NCI-H187 treated with DMSO at 0.1 percent for 48 hours (cell line): ENCODE data around the gene COQ6.
A peak's percentile ranks its signal among the peaks of the same experiment; 100 is the strongest.
"Not testable (repeated sequence)": the region's sequence is repeated elsewhere in the genome, so short reads cannot be mapped to it uniquely, and the experiment has no call there.

Source experiments
- DNase-seq: peaks from one replicate; lab custom pipeline; 2025; lab: John Stamatoyannopoulos, UW

Gene COQ6

DNA sequence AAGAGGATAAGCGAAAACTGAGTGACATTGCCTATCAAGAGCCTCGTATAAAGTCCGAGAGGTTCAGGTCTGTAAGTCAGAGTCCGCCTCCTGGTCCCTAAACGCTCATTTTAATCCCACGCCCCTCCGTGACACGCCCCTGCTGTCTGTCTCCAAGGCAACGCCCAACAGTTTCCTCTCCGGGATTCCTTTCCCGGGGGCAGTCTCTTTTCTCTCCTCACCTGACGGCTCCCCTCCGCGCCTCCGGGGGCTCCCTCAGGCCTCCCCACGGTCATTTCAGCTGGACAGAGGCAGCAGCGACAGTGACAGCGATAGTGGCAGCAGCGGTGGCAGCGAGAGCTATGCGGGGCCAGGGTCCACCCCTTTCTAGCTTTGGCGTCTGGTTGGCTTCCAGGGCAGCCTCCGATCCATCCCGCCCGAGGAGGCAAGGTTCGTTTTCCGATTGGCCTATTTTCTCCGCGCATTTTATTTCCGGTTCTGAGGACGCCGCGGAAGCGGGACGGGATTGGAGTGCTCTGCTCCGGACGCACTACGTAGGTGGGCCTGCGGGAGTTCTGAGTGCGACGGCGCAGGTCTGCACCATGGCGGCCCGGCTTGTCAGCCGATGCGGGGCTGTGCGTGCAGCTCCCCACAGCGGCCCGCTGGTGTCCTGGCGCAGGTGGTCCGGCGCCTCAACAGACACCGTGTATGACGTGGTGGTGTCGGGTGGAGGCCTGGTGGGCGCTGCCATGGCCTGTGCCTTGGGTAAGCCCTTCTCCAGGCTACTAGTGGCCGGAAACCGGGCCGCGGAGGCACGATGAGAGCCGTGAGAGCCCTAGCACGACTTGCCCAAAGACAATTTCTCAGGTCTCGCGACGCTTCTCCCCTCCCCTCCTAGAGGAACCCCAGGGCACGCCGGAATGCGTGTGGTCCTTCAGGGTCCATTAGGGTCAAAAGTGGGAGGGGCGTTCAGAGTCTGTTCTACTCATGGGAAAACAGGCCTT lies at the start of gene COQ6, which contains the start of gene FAM161B:
Gene COQ6 (plus strand): TSS at position 551 of the 983 bp plus-strand sequence. CDS start 31 bp downstream, at position 582.
Gene FAM161B (minus strand): TSS at position 343 of the 983 bp plus-strand sequence. CDS start 68 bp downstream, at position 275.
- peak; percentile 90 for DNase-seq

DNA sequence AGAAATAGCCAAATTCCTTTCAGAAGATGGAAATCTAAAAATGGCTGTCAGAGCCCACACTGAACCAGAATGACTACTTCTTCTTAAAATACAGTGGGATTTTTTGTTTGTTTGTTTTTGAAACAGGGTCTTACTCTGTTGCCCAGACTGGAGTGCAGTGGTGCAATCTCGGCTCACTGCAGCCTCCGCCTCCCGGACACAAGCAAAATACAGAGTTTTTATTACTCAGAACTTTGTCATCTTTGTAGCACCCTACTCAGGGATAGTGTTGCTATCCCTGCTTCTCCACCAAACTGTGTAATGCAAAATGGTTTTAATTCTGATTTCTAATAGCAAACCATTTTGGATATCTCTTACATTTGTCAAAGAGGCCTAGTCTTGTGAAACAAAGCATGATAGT lies 47.1 kb upstream of the COQ6 start:
- no peak for DNase-seq

DNA sequence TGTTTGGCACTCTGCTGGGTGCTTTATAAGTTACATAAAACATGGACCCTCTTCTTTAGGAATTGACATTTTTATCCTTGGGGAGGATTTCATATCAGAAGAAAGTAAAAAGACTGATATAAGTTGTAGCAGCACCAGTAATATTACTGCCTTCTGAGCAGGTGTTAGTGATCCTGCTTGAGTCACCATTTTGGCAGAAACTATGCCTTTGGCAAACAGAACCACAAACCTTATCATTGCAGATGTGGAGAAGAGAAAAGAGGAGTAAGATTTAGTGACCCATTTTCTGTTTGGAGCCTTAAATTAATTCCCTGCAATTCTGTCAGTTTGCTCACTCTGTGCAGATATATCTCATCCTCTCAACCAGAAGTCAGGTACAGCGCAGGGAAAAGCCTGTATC lies 40.4 kb upstream of the COQ6 start:
- no peak for DNase-seq

DNA sequence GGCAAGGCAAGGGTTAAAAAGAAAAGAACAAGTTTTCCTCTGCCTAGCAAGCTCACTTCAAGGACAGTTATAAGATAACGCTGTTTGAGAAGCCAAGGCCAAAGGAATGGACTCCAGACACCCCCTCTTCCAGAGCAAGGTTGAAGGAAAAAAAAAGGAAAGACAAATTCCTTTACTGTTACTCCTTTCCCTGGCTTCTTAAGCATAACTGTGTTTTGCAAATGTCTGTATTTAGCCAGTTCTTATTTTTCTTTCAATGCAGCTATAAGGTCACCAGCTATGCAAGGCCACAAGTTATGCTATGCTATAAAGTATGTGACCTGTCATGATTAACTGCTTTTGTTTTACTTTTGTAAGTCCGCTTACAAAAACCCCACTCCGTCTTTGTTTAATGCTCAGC lies 36.8 kb upstream of the COQ6 start:
- no peak for DNase-seq

DNA sequence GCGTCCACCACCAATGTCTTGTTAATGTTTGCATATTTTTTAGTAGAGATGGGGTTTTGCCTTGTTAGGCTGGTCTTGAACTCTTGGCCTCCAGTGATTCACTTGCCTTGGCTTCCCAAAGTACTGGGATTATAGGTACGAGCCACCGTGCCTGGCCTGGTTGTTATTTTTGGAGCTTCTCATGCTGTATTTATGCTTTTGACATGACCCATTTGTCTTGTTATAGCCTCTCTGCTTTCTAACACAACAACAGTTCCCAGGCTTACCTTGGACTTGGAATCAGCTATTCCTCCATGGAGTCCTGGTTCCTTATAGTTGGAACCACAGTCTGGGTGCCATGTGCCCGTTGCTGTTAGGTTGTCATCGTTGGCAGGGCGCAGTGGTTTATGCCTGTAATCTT lies 33.8 kb upstream of the COQ6 start:
- DNase-seq: no peak

DNA sequence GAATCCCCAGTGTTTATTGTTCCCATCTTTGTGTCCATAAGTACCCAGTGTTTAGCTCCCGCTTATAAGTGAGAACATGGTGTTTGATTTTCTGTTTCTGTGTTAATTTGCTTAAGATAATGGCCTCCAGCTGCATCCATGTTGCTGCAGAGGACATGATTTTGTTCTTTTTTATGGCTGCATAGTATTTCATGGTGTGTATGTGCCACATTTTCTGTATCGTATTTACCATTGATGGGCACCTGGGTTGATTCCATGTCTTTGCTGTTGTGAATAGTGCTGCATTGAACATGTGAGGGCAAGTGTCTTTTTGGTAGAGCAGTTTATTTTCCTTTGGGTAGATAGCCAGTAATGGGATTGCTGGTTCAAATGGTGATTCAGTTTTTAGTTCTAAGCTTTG lies 30.6 kb upstream of the COQ6 start:
- not testable (repeated sequence) for DNase-seq

DNA sequence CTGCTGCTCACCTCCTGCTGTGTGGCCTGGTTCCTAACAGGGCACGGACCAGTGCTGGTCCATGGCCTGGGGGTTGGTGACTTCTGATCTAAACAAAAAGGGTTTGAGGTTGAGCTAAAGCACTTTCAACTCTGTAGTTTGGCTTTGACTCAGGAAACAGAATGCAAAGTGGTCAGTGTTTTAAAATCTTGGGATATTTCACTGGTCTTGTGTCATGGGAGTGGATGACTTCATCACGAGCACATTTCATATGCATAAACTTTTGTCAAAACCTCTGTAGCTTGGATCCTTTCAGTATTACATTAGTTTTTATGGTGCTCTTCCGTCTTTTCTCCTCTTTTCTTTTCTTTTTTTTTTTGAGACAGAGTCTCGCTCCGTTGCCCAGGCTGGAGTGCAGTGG lies 25.8 kb upstream of the COQ6 start:
- no peak for DNase-seq

DNA sequence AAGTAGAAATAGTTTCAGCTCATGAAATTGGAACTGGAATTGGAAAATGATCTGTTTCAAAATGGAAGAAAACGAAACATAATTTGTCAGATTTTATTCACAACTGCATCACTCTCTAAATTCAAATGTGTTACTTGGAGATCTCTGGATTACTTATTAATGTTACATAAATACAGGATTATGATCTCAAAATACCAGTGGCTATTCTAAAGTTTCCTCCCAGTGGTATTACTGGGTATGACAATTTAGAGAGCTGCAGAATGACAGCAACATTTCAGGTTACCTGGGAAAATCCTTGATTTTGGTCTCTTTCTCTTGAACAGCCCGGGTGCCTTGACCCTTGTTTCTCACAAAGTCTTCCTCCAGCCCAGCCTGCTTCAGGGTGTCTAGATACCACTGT lies 14.4 kb upstream of the COQ6 start:
- DNase-seq: no peak

DNA sequence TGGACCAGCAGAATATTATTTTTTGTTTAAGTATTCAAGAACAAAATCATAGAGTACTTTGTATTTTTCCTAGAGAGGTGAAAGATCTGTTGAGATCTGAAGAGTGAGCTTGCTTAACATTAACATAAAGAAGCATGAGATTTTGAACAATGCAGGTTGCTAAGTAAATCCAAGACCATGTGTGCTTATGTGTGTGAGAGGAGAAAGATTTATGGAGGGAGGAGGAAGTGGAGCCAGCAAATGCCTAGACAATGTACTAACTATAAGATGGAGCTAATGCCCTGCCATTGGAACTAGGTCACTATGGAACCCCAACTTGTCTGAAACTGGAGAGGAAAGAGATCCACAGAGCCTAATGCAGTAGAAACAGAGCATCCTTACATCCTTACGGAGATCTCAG lies 13.6 kb upstream of the COQ6 start:
- no peak for DNase-seq

DNA sequence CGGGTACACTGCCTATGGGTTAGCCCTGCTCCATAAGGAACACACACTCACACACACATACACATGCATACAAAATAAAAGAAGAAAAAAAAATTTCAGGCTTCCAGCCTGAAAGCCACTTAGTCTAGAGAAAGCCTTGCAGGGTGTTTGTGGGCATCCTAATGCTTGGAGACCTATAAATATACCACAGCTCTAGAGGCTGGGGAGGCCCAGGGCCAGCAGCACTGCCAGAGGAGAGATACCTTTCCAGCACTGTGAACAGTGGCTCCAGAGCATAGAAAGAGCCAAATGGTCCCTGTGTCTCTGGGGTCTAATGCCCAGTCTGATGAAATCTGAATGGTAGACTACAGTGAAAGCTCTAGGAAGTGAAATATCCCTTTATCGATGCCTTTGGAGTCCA lies 13.1 kb upstream of the COQ6 start:
- DNase-seq: no peak

DNA sequence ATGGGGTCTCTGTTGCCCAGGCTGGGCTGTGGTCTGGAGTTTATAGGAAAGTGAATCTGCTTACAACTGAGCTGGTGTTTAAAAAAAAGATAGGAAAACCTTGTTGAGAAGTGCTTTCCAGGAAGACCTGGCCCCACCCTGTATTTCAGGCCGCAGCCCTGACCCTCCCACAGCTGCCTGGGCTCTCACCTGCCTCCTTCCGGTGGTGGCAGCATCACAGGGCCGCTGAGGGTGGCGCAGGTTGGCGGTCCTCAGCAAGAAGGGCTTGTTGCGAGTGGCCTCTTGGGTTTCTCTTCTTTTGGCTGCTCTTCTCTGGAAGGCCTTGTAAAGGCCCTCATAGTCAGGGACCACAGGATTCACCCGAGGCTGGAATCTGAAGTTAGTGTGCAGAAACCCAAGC lies 7.9 kb upstream of the COQ6 start:
- no peak for DNase-seq

DNA sequence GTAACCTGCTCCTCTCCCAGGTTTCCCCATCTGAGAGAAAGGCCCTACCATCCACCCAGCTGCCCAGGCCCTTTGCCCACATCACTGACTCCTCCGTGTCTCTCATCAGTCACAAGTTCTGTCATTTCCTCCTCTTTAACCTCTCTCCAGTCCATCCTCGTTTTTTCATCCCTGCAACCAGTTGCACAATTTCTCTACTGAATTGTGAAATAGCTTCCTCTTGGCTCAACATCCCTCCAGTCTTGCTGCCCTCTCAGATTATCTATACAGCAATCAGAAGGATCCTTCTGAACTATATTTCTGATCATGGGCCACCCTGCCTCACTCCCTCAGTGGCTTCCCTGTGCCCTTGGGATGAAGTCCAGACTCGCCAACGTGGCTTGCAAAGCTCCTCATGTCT lies 7.0 kb upstream of the COQ6 start:
- no peak for DNase-seq

DNA sequence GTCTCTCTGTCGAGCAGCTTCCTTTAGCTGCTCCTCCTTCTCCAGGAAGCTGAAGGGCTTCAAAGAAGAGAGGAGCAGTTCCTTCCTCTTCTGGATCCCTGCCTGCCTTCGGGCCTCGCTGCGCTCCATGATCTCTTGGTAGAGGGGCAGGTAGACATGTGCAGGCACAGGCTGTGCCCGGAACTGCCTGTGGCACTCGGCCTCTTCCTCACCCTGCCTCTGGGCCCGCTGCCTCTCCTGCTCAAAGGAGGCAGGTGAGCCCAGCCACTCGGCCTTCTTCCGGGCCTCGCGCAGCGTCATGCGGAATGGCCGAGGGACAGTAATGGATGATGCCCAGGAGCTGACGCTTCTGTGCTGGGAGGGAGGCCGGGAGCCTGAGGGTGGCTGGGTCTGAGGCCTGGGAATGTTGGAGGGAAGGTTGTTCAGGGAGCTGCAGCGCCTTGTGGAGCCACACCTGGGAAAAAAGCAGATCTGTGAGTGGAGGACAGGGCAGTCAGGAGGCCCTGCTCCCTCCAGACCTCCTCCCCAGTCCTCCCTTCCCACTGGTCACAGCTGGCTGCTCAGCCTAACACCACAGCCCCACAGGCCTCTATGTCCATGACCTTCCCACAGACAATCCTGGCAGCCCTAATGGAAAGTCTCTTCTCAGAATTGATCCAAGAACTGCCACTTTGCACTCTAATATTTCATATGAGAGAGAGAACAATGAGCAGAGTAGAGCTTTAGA lies 5.5 kb upstream of the COQ6 start:
- no peak for DNase-seq

DNA sequence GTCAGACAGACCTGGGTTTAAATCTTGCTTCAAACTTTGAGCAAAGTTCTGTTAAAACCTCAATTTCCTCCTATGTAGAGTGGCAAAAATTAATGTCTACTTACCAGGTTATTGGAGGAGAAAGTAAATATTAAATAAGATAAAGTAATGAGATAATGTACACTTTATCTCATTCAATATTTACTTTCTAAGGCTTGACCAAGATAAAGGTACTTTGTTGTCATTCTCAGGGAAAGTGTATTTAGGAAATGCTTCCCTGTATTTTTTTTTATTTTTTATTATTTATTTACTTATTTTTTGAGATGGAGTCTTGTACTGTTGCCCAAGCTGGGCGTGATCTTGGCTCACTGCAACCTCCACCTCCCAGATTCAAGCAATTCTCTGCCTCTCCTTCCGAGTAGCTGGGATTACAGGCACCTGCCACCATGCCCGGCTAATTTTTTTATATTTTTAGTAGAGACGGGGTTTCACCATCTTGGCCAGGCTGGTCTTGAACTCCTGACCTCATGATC lies 4.9 kb upstream of the COQ6 start:
- DNase-seq: no peak

DNA sequence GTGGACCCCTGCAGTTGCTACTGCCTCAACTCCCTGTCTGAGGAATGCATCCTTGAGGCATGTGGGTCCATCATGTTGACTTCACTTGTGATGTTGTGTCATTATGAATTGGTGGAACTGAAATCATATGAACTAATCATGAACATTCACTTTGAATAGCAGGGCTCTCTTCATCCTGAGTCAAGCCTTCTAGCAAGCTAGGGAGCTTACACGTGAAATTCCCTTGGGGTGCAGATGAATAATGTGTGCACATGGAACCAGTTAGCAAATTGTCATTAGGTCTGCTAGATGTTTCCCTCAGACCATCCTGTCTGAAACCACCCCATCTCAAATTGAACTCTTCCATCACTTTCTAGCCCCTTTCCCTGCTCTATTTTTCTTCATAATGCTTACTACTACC lies 3.6 kb downstream of the COQ6 start:
- no peak for DNase-seq

DNA sequence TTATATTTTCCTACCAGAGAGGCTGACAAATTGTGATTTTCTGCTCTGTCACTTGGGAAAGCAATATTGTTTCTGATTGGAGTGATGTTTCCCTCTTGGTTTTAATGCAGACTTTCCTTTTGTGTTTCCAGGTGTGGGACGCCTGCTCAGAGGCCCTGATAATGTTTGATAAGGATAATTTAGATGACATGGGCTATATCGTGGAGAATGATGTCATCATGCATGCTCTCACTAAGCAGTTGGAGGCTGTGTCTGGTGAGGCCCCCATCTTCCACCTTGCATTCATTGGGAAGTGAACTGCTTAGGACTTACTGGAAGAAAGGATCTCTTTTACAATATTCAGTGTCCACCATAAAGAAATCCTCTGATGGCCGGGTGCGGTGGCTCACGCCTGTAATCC lies 5.6 kb downstream of the COQ6 start:
- DNase-seq: no peak

DNA sequence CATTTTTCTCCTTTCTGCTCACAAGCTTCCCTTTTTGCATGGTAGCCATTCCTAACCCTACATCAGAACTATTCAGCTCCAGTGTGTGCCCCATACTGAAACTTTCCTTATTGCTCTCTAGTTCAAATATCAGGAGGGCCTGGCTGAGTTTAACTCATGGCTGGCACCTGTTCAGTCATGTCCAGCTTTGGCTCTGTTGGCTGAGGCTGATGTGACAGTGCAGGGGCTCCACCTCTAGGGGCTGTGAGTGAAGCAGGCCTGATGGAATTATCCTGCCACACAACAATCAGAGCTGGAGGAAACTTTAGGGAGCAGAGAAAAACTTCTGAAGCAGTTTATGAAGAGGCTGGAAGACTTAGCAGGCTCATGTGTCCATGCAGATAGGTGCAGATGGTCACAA lies 8.5 kb downstream of the COQ6 start:
- DNase-seq: no peak

DNA sequence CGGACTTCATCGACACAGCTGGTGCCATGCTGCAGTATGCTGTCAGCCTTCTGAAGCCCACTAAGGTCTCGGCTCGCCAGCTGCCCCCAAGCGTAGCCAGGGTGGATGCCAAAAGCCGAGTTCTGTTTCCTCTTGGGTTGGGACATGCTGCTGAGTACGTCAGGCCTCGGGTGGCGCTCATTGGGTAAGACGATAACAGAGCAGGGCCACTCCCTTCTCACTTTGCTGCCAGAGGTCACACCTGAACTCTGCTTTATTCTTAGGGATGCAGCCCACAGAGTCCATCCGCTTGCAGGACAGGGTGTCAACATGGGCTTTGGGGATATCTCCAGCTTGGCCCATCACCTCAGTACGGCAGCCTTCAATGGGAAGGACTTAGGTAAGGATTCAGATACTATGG lies 11.1 kb downstream of the COQ6 start:
- DNase-seq: no peak

DNA sequence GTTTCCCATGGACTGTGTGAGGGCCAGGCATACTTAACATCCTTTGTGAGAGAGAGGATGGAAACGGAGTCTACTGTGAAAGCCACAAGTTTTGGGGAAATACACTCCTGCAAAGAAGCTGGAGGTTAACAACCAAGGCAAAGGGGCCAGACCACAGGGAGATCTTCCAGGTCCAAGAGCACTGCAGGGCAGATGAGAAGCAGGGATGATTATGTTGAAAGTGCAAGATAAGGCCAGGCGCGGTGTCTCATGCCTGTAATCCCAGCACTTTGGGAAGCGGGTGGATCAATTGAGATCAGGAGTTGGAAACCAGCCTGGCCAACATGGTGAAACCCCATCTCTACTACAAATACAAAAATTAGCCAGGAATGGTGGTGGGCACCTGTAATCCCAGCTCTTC lies 15.1 kb downstream of the COQ6 start:
- DNase-seq: no peak

DNA sequence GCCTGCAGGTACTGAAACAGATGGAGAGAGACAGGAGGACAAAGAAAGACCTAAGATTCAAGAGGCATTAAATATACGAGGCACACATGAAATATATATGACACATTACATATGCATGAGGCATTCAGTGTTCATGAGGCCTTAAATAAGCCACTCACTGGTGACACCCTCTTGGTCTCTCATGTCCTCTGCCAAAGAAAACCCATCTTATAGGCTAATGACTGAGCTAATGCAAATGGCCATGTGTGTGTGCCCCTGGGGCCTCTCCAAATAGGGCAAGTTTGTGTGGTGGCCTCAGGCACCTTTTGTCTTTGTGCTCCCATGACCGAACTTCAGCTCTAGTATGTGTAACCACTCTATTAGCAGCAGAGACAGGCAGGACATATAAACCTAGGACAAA lies 18.8 kb downstream of the COQ6 start:
- DNase-seq: no peak

DNA sequence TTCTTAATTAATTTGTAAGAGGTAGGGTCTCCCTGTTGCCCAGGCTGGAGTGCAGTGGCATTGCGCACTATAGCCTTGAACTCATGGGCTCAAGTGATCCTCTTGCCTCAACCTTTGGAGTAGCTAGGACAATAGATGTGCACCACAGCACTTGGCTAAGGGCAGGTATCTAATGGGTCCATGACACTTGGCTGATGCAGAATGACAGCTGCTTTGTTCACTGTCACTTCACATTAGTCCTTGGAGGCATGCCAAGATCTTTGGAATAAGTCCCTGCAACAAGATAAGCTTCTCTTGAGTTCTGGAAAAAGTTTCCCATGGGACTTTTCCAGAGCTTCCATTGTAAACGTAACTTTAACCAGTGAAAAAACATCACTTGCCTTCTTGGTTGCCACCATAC lies 23.4 kb downstream of the COQ6 start:
- DNase-seq: peak; percentile 16

DNA sequence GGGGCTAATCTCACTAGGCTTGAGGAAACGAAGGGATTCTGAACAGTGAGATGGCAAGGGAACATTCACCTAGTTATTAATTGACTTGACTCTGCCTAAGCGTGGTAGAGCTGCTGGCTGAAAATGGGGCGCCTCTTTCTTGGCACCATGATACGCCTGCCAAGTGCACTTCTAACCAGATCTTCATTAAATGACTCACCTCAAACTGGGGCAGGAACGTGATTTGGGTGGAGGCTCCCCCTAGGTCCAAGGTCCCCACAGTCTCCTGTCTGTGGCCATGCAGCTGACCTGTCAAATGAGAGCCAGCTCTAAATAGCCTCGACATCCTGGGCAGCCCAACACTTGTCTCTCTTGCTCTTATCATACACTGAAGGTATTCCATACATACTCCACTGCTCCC lies 26.0 kb downstream of the COQ6 start:
- no peak for DNase-seq

DNA sequence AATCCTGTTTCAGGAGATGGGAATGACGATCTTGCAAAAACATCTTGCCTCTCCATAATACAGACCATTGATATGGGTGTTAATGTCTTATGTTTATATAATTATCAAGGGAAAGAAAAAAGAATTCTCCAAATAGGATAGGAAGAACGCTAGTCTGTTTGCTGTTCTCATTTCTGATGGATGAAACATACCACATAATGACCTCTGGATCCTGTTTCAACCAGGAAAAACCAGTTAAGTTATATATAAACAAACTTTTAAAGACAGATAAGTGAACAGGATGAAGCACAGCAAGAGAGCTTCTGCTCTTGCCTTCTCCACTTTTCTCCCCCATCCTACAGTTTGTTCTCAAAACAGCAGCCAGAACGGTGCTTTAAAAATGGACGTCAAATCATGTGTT lies 27.8 kb downstream of the COQ6 start:
- DNase-seq: no peak
